HepG2 (cell line): ENCODE results near the gene SEC24D.

Experiments
- JUND ChIP-seq: sonication (generic); formaldehyde crosslinking; IDR thresholded peaks from 2 replicates; pipeline ENCODE4 v1.8.0; 2022; ENCODE audit warnings: mild to moderate bottlenecking, missing genetic modification reagents
- POLR2A ChIP-seq, 2 experiments: IDR thresholded peaks; 2 replicates each; pipeline ENCODE4 v1.6.1; 2011; ENCODE audit warnings: low read depth in 2 of 2, low read length in 2 of 2, mild to moderate bottlenecking in 1 of 2, moderate library complexity in 1 of 2; ENCODE audit not compliant: insufficient read depth in 1 of 2
- TF ChIP-seq, protein P1 (sequence below): sonication (generic); formaldehyde crosslinking; IDR thresholded peaks from 2 replicates; pipeline ENCODE4 v1.9.0; 2021; ENCODE audit warnings: mild to moderate bottlenecking, missing genetic modification reagents
- TF ChIP-seq, protein P2 (sequence below): sonication (generic); formaldehyde crosslinking; IDR thresholded peaks from 2 replicates; pipeline ENCODE4 v1.5.0; 2020; ENCODE audit warnings: mild to moderate bottlenecking, missing genetic modification reagents, moderate library complexity

DNA sequence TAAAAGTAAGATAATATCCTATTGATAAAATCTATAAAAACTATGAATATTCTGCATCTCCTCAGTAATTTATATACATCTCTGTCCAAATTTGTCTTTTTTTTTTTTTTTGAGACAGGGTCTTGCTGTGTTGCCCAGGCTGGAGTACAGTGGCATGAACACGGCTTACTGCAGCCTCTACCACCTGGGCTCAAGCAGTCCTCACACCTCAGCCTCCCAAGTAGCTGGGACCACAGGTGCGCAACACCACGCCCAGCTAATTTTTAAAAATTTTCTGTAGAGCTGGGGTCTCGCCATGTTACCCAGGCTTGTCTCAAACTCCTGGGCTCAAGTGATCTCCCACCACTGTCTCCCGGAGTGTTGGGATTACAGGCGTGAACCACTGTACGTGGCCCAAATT lies 12.3 kb upstream of the SEC24D start:
- TF ChIP-seq JUND (CRISPR knock-in tag): no peak
- TF ChIP-seq, protein P1, sequence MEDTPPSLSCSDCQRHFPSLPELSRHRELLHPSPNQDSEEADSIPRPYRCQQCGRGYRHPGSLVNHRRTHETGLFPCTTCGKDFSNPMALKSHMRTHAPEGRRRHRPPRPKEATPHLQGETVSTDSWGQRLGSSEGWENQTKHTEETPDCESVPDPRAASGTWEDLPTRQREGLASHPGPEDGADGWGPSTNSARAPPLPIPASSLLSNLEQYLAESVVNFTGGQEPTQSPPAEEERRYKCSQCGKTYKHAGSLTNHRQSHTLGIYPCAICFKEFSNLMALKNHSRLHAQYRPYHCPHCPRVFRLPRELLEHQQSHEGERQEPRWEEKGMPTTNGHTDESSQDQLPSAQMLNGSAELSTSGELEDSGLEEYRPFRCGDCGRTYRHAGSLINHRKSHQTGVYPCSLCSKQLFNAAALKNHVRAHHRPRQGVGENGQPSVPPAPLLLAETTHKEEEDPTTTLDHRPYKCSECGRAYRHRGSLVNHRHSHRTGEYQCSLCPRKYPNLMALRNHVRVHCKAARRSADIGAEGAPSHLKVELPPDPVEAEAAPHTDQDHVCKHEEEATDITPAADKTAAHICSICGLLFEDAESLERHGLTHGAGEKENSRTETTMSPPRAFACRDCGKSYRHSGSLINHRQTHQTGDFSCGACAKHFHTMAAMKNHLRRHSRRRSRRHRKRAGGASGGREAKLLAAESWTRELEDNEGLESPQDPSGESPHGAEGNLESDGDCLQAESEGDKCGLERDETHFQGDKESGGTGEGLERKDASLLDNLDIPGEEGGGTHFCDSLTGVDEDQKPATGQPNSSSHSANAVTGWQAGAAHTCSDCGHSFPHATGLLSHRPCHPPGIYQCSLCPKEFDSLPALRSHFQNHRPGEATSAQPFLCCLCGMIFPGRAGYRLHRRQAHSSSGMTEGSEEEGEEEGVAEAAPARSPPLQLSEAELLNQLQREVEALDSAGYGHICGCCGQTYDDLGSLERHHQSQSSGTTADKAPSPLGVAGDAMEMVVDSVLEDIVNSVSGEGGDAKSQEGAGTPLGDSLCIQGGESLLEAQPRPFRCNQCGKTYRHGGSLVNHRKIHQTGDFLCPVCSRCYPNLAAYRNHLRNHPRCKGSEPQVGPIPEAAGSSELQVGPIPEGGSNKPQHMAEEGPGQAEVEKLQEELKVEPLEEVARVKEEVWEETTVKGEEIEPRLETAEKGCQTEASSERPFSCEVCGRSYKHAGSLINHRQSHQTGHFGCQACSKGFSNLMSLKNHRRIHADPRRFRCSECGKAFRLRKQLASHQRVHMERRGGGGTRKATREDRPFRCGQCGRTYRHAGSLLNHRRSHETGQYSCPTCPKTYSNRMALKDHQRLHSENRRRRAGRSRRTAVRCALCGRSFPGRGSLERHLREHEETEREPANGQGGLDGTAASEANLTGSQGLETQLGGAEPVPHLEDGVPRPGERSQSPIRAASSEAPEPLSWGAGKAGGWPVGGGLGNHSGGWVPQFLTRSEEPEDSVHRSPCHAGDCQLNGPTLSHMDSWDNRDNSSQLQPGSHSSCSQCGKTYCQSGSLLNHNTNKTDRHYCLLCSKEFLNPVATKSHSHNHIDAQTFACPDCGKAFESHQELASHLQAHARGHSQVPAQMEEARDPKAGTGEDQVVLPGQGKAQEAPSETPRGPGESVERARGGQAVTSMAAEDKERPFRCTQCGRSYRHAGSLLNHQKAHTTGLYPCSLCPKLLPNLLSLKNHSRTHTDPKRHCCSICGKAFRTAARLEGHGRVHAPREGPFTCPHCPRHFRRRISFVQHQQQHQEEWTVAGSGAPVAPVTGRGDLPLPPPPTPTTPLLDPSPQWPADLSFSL: no peak
- TF ChIP-seq, protein P2, sequence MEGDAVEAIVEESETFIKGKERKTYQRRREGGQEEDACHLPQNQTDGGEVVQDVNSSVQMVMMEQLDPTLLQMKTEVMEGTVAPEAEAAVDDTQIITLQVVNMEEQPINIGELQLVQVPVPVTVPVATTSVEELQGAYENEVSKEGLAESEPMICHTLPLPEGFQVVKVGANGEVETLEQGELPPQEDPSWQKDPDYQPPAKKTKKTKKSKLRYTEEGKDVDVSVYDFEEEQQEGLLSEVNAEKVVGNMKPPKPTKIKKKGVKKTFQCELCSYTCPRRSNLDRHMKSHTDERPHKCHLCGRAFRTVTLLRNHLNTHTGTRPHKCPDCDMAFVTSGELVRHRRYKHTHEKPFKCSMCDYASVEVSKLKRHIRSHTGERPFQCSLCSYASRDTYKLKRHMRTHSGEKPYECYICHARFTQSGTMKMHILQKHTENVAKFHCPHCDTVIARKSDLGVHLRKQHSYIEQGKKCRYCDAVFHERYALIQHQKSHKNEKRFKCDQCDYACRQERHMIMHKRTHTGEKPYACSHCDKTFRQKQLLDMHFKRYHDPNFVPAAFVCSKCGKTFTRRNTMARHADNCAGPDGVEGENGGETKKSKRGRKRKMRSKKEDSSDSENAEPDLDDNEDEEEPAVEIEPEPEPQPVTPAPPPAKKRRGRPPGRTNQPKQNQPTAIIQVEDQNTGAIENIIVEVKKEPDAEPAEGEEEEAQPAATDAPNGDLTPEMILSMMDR (CRISPR knock-in tag): no peak
- TF ChIP-seq POLR2A (IDR thresholded peaks at IDR 0.05; ENCODE audit: insufficient read depth in 1 of 2, low read depth in 2 of 2, low read length in 2 of 2): no peak
